Measurements from ENCODE around the gene NCEH1.
A peak's percentile ranks its signal among the peaks of the same experiment; 100 is the strongest.

Gene NCEH1

DNA sequence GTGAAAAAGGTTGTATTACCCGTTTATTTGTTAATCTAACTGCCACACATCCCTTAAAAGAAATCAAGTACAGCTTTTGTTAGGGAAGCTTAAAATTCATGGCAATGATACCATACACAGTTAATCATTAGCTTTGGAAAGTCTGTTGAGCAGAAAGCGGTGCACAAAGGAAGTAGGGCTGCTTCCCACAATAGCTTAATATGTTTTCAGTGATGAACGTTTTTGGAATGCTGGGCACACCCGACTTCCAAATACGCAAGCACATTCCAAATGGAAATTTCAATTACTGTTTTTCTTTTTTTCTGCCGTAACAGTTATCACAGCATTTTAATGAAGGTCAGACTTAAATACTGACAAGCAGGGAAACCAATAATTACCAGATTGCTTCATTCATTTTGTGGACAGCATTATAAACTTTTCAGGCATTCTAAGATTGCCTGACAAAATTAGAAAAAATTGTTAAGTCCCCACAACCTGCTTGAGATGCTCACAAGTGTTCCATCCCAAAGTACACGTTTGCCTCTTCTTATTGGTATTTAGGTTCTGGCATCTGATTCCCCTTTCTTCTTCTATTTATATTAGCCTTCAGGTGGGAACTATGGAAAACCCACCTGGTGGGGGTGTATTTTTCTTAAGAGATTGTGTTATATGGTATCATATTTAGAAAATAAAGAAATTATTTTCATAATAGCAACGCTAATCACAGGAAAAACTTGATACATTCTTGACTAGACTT, 38.5 kb upstream of the NCEH1 start:
- TF ChIP-seq, protein P1, sequence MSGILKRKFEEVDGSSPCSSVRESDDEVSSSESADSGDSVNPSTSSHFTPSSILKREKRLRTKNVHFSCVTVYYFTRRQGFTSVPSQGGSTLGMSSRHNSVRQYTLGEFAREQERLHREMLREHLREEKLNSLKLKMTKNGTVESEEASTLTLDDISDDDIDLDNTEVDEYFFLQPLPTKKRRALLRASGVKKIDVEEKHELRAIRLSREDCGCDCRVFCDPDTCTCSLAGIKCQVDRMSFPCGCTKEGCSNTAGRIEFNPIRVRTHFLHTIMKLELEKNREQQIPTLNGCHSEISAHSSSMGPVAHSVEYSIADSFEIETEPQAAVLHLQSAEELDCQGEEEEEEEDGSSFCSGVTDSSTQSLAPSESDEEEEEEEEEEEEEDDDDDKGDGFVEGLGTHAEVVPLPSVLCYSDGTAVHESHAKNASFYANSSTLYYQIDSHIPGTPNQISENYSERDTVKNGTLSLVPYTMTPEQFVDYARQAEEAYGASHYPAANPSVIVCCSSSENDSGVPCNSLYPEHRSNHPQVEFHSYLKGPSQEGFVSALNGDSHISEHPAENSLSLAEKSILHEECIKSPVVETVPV (CRISPR knock-in tag; IDR thresholded peaks at IDR 0.05) = no peak
- TF ChIP-seq PATZ1 (CRISPR knock-in tag; IDR thresholded peaks at IDR 0.05; ENCODE audit: borderline replicate concordance) = 0 out of 2 replicates have a peak, but pooled peaks have one; percentile 10
- peak; percentile 81 for TF ChIP-seq ZC3H10 (CRISPR knock-in tag; IDR thresholded peaks at IDR 0.05)
- ATAC-seq = peak; percentile 53

GRCh38 chr3:172746475-172746874, 35.6 kb upstream of the NCEH1 start:
- TF ChIP-seq TCF4 (CRISPR knock-in tag; IDR thresholded peaks at IDR 0.05; ENCODE audit: borderline replicate concordance) = no peak
- no peak for TF ChIP-seq TSHZ2 (CRISPR knock-in tag; IDR thresholded peaks at IDR 0.05)
- no peak for TF ChIP-seq PATZ1 (CRISPR knock-in tag; IDR thresholded peaks at IDR 0.05; ENCODE audit: borderline replicate concordance)
- no peak for TF ChIP-seq CREB5 (CRISPR knock-in tag; IDR thresholded peaks at IDR 0.05; ENCODE audit: low read depth)
- TF ChIP-seq POU6F1 (CRISPR knock-in tag; IDR thresholded peaks at IDR 0.05; ENCODE audit: borderline replicate concordance, low read depth) = no peak
- no peak for ATAC-seq

DNA sequence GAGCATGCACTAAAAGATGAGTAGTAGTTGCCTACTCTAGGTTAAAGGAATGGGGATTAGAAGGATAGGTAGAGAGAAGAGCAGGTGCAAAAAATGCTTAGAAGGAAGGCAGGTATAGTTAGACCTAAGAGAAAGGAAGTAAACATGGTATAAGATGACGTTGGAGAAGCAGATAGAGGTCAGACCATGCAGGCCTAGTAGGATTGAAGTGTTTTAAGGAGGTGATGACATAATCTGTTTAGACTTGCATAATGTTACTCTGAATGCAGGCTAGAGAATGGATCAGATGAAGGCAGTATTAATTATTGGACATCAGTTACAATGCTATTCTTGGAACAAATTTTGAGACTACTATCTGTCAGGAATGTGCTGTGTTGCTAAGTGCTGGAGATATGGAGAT, 28.6 kb upstream of the NCEH1 start:
- ATAC-seq = no peak
- no peak for TF ChIP-seq ZNF565 (CRISPR knock-in tag; conservative IDR thresholded peaks at IDR 0.05; ENCODE audit: low read depth)
- TF ChIP-seq ZFP3 (CRISPR knock-in tag; IDR thresholded peaks at IDR 0.05) = no peak
- no peak for TF ChIP-seq TSHZ2 (CRISPR knock-in tag; IDR thresholded peaks at IDR 0.05)
- TF ChIP-seq ZNF8 (CRISPR knock-in tag; IDR thresholded peaks at IDR 0.05) = no peak
- TF ChIP-seq OSR1 (CRISPR knock-in tag; IDR thresholded peaks at IDR 0.05) = no peak
- TF ChIP-seq BACH2 (CRISPR knock-in tag; IDR thresholded peaks at IDR 0.05; ENCODE audit: borderline replicate concordance) = no peak
- no peak for TF ChIP-seq ZFP30 (CRISPR knock-in tag; IDR thresholded peaks at IDR 0.05)
- TF ChIP-seq POU6F1 (CRISPR knock-in tag; IDR thresholded peaks at IDR 0.05; ENCODE audit: borderline replicate concordance, low read depth) = no peak

Data from SK-N-SH treated with all-trans-retinoic acid at 6 μM for 48 hours (cell line).